Dermis microvascular lymphatic vessel endothelial cell (primary cell): ENCODE data around the gene PATZ1. TPM values are rescaled to one million over a fixed set of nuclear protein-coding genes. Genes with fewer than 3 reads are reported as not detected.
"Not testable (repeated sequence)": the region's sequence is repeated elsewhere in the genome, so short reads cannot be mapped to it uniquely, and the experiment has no call there.

Experiments used
- DNase-seq, 2 donors: peaks; one replicate each; pipeline versions ENCODE4 v3.0.0 to v3.0.0-alpha.2; 2010; ENCODE audit warnings: low read depth in 2 of 2
- total RNA-seq: library from RNA; depleted of rRNA; stranded (reverse); fragments of >200 nt; gene quantifications from 2 replicates; pipeline ENCODE4 v1.2.1, GENCODE V29; 2014

The PATZ1 gene
- total RNA-seq, 1 donor from 2014 or later: 11.3 TPM

DNA sequence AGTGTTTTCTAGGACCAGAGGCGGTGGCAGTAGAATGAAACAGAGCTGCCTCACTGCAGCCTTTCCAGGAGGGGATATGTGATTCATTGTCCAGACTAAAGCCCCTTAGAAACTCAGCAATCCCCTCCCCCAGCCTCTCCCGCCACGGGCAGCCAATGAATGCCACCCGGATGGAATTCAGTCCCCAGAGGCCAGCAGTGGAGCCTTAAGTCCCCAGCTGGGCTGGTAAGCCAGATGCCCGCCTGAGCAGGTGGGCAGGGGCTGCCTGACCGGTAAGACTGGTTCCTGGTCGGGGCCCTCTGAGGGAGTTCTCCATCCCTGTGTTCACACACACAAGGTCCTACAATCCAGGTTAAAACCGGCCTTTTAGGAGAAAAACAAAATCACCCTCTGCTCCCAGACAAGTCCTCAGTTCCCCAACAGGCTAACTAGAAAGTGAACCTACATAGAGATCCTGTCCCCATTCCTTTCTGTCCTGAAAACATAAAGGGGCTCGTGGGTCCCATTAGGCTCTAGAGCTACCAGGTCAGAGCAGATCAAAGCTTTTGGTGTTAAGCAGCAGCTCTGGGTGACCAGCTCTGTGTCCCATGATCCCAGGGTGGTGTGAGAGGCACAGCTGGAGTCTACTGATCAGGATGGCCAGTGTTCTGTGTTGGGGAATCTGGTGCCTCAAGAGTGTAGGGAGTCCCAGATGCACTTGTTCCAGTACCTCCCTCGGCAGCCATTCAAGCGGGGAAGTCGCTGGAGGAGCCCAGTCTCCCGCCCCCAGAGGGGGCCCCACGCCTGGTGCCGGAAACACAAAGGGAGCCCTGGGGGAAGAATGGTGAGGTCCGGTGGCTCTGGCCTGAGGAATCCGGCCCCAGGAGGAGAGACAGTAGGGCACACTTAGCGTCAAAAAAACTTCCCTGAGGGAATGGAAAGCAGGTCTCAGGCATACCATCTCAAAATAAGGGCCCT, 2.6 kb downstream of the PATZ1 start:
- DNase-seq: peak in 1 of 2 donors; percentile 21

DNA sequence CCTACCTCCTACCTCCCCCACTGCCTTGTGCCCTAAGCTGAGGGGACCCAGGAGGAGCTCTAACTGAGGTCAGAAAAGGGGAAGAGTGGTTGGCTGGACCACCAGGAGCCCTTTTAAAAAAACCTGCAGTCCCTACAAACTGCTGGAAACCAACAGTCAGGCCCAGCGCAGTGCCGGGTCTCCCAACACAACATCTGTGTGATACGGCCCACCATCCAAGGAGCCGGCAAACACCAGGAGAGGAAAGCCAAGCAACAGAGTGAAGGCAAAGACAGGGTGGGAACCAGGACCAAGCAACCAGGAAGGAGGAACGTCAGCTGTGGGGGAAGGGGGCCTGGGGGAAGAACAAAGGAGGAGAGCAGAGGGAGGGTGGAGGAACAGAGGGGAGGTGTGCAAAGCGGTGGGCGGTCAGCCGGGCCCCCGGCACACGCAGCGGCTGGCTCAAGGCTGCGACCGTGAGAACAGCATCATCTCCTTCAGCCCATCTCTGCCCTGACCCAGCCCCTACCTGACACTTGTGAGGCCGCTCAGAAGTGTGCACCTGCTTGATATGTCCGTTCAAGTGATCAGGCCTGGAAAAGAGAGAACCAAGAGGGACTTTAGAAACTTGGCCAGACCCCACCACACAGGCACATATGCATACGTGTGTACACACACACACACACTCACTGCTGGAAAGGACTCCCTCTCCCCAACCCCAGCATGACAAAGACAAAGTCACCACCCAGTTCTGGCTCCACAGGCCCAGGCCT, 3.6 kb downstream of the PATZ1 start:
- DNase-seq: no peak

DNA sequence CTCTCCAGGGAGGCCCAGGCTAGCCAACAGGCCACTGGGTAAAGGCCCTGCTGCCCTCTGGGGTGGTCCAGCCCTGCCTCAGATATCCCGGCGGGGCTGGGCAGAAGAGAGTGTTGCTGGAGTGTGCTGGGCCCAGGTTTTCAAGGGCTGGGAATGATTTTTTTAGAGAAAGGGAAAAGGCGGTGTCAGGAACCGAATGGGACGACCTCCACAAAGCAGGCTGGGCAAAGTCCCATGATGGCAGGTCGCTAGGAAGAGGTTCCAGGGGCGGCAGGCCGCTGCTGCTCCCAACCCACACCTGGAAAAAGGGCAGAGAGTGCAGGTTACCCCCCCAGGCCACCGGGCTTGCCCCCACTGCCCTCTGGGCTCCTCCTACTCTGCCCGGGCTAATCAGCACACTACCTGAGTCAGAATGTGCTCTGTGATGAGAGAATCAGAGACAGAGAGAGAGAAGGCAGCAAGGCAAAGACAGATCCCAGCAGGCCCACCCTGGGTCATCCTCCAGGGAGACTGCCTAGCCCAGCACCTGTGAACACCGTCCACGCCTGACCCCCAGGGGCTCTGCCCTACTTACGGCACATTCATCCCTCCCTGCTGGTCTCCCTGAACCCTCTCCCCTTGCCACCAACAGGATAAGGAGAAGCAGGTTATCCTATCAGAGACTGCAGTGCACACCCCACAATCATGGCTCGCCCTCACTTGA, 4.6 kb downstream of the PATZ1 start:
- no peak for DNase-seq

DNA sequence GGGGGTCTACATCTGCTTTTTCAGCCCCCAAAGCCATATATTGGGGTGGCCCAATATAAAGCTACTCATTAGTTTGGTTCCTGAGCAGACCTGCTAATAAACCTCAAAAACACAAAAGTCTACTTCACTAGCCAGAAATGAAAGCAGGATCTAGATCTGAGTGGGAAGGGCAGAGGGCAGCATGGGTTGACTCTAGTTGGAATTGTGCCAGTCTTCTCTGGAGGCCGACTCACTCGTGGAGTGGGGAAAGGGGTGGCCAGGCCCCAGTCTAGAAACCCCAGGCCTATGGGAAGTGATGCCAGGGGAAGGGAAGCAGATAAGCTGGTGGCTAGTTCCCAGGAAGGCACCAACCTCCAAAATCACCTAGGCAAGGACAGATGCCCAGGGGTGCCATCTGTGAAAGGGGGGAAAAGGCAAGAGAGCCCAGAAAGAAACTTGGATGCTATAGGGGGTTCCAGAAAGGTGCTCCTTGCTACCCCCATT, 5.3 kb downstream of the PATZ1 start:
- no peak for DNase-seq

DNA sequence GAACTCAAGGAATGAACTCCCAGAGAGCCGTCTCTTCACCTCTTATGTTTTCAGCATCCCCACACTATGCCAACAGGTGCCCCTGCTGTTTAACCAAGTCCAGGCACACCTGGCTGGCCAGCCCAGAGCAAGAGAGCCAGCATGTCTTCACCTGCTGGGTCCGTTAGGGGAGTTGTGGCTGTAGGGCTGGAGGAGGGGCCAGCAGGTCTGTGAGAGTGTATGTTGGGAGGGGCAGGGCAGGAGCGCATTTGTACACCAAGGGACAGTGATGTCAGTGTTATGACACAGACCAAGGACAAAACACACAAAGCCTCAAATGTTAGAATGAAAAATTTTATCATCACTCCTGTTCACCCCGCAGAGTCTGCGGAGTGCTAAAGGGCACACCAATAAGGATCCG, 5.8 kb downstream of the PATZ1 start:
- no peak for DNase-seq

DNA sequence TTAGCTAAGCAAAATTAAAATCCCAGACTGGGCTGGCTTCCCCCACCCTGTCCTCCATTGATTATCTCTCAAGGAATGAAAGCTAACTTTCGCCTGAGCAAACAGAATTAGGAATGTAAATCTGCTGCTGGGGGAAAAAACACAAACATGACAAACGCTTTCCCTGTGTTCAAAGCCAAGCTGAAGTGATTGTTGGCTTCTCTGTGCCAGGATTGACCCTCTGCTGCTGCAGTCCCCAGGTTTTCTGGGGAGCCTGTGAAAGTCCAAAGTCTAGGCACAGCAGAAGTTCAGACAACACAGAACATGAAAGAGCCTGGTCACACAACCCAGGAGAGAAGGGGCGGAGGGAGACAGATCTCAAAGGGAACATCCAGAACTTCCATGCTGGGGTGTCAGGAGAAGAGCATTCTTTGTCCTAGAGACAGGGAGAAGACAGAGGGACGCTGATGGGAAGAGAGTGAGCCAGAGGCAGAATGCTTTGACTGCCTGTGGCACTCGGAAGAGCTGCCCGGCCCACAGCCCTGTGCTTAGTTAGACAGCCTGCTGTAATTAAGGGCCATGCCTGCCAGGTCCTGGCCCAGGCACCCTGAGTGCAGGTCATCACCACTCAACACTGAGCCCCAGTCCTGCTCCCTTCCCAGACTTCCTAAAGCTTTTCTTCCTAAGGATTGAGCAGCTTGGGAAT, 6.9 kb downstream of the PATZ1 start:
- no peak for DNase-seq

DNA sequence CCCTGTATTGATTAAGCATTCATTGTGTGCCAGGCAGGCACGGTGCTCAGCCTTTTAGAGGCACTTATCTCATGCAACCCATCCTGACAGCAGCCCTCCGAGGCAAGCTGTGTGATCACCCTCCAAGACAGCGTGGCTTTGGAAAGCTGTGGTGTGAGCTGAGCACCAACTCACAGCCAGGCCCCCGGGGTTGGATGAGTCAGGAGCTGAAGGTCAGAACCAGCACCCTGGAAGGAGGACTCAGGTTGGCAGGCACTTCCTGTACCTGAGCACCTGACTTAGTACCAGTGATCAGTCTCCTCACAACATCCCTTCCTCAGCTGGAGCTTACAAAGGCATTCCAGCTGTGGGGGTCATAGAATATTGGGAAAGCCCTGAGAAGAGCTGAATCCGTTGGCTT, 9.0 kb downstream of the PATZ1 start:
- no peak for DNase-seq

DNA sequence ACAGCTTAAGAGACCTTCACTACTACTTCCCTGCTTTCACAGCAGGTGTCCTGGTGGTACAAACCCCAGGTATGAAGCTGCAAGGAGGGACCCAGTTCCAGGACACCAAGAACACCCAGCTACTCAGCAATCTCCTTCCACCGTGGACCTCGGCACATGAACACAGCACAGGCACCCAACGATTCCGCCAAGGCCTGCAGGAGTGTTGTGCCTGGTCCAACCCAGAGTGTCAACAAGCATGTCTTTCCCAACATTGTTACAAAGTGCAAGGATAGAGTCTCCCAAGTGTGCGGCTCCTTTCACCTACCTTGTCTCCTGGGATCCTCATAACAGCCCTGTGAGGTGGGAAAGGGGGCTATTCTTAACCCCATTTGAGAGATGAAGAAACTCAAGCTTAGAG, 11.8 kb downstream of the PATZ1 start:
- DNase-seq: no peak

DNA sequence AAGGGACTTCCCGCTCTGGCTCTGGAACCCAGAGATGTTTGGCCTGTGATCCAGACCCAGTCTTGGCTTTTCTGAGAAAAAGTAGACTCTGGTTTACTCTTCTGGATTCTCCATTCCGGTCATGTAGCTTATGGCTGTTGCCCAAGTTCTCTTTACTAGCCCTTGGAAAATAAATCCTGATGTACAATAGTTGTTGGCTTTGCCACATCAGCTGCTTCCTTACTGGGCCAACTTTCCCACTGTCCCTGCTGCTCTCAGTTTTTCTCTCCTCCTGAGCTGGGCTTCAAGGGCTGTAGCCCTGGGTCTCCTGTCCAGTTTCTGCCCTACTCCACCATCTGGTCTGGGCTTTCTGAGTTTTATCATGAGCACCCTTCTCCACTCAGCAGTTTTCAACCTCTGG, 12.5 kb downstream of the PATZ1 start:
- no peak for DNase-seq

DNA sequence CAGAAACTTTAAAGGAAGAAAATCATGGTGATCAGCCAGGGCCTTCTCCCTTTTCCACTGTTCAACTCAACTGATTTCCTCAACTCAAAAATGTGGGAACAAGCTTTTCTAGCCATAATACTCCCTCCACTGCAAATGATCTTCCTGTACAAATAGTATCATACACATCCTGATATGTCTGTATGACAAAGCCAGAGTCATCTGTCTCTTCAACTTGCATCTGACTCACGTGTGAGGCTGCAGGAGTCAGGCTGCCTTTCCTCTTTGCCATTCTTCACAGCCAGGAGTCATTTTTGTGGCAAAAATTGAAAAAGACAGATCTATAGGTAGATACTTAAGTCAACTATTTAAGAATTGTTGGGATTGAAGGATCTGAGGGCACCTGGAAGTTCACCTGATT, 13.3 kb downstream of the PATZ1 start:
- DNase-seq: peak in 1 of 2 donors; percentile 29

DNA sequence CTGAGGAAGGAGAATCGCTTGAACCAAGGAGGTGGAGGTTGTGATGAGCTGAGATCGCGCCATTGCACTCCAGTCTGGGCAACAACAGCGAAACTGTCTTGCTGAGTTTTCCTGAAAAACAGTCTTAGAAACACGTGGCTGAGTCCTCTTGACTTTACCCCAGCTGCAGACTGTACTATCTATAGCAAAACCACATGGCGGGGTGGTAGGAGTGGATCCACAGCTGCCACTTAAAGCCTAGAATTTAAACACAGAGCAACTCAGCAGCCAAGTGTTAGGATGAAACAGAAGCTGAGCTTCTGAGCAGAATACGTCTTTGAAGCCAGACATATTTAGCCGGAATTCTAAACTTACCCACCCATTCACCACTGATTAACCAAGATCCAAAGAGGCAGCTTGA, 14.1 kb downstream of the PATZ1 start:
- DNase-seq: no peak

DNA sequence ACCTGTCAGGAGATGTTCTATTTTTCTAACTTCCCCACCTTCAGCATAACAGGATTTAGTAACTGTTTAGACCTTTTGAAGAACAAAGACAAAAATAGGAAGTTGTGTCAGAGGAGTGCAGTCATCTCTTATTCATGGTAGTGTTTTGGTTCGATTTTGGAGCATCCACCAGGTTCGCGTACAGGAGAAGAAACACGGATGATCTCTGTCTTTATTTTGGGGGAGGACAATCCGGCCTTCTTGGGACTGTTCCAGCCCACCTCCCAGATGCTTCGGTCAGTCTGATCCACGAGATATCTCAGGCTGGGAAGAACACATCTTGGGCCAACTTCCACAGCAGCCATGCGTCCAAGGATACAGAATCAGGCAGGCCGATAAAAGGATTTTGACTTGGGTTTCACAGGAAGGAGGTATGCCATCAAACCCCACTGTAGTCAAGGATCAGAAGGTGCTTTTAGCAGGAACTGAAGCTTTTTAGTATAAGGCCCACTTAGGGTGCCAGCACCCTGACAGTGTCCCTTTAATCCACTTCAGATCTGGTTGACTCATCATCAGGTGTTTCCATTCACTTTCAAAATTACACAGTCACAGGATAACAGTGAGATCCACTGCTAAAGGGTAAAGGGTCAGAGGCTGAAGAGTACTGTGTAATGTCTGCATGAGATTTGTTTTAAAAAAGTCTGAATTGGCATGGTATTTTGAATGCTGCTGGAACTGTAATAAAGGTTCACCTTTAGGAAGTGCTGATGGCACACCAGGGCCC, 16.5 kb downstream of the PATZ1 start:
- no peak for DNase-seq

DNA sequence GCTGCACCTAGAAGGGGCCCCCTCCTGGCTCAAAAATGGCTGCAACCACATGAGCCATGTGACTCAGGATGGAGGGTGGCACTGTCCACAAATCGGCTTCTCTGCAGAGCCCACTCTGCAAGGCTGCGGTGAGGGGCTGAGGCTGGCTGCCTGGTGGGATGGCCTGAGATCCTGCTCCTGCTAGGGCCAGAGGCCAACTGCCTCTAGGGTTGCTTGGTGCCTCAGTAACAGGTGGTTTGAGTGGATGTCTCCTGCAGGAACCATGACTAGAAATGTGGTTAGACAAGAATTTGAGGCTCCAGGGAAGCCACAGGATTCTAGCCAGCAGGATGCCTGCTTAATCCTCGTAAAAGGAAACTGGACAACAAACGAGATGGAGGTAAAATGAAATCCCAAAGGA, 17.1 kb downstream of the PATZ1 start:
- no peak for DNase-seq

DNA sequence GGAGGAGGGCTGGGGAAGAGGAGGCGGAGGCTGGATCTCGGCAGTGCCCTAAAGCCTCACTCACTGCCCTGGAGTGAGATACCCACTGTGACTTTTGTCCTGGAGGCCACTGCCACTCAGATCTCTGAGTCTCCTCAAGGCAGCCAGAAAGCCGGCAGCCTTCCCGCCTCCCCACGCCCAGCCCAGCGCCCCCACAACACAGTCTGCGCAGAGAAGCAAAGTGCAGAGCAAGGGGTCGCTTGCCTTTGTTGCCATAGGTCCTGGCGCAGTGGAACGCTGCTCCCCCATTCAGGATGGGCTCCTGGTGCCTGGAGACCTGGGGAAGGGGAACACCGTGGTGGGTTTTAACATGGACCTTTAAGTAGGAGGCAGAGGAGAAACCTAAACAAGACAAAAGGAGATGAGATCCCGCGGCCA, 17.6 kb downstream of the PATZ1 start:
- no peak for DNase-seq

DNA sequence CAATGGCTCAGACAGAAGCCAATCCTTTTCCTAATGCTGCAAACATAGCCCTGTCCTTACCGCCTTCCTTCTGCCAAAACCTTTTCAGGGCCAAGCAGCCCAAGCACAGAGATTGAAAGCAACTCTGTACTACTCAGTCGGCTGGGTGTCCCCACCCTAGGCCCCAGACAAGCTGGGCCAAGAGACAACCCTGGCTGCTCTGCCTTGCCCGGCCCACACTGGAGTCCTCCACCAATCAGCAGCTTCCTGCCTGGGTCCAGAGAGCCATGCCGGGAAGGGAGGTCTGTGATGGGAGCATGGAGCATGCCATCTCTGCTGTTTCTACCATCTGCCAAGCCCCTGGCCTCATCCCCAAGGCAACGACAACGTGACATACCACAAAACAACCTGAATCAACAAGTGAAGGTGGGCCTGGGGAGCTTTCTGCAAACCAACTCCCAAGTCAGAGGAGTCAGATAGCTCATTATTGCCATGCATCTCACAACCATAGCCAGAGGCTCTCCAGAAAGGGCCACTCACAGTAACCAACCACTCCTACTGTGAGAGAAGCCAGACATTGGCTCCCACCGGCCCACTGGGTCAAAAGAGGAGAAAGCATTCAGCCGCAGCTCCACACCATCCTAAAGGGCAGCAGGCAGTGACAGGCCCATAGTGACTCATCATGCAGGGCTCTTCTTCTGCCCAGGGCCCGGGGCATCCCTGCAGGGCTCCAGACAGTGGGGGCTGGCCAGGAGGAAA, 18.2 kb downstream of the PATZ1 start:
- no peak for DNase-seq

DNA sequence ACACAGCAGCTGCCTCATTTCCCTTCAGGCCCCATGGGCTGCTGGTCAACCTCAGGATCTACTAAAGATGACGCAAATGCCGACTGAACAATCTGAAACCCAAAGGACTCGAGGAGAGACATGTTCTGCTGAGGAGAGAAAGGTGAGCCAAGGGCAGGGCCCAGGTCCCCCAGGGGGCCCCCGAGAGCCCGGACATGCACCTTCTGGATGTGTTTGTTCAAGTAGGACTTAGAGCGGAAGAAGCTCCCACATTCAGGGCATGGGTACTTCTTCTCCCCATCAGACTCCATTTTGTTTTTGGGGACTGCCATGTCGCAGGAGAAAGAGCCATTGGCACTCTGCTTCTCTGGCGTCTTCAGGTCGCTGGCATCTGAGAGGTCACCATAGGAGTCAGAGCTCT, 19.3 kb downstream of the PATZ1 start:
- DNase-seq: no peak

DNA sequence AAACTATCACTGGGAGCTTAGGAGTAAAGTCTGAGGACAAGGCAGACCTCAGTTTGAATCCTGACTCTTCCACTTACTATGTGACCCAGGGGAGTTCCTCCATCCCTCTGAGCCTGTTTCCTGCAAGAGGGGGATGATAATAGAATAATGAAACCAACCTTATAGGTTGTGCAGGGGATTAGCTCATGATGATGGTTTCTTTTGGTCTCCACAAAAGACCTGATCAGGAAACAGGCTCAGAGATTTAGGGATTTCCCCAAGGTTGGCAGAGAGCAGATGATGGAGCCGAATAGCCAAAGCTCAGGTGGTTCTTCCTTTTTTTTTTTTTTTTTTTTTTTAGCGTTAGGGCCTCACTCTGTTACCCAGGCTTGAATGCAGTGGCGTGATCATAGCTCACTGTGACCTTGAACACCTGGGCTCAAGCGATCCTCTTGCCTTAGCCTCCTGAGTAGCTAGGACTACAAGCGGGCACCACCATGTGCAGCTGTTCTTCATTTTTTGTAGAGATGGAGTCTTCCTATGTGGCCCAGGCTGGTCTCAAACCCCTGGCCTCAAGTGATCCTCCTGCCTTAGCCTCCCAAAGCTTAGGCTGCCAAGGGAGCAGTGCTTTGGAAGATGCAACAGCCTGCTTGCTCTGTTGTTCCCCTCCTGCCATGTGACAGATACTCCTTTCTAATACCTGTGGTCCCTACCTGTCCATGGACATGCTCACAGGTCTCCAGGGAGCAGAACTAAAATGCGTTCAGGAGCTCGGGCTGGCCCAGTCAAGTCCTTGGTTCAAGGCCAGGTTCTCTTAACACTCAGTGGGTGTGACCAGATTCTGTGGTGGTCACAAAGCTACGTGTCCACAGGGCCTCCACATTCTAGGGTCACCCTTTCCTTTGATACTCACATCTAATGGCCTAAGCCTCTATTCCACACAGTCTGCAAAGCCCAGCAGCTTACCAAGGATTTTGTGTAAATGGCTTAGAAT, 22.3 kb downstream of the PATZ1 start:
- no peak for DNase-seq

DNA sequence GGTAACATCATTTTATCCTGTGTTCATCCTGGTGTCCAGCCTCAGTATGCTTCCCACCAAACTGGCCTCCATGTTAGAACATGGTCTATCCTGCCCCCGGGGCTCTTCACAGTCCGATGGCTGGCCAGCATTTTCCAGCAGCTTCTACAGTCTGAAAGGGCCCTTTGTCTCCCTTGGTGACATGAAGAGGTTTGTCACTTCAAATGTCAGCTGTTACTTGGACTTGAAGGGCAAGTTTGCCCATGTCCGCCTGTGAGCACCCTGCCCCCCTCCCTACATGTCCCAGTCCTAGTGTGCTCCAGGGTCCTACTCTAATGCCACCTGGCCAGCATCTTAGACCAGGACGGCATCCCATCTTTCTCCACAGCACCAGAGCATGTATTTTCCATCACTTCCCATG, 24.7 kb downstream of the PATZ1 start:
- no peak for DNase-seq

DNA sequence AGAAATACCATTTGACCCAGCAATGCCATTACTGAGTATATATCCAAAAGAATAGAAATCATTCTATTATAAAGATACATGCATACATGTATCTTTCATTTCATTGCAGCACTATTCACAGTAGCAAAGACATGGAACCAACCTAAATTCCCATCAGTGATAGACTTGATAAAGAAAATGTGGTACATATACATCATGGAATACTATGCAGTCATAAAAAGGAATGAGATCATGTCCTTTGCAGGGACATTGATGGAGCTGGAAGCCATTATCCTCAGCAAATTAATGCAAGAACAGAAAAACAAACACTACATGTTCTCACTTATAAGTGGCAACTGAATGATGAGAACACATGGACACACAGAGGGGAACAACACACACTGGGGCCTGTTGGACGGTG, 31.9 kb downstream of the PATZ1 start:
- not testable (repeated sequence) for DNase-seq
